HEK293 (cell line): ENCODE results near the gene THEMIS2.

Source experiments
- CTCF ChIP-seq: fragments of 450-650 bp; formaldehyde crosslinking; IDR thresholded peaks from 2 replicates; pipeline ENCODE4 v1.5.1; 2016; ENCODE audit warnings: missing biosample characterization, missing genetic modification characterization
- EGR2 ChIP-seq: fragments of 450-650 bp; formaldehyde crosslinking; IDR thresholded peaks from 2 replicates; pipeline ENCODE4 v1.5.1; 2016; ENCODE audit warnings: low read depth, missing biosample characterization, missing genetic modification characterization
- HOXD13 ChIP-seq: sonication (generic); formaldehyde crosslinking; IDR thresholded peaks from 2 replicates; pipeline ENCODE4 v1.8.0; 2022; ENCODE audit warnings: missing genetic modification reagents, borderline replicate concordance
- MZF1 ChIP-seq: fragments of 450-650 bp; formaldehyde crosslinking; IDR thresholded peaks from 2 replicates; pipeline ENCODE4 v1.5.1; 2017; ENCODE audit warnings: missing biosample characterization, missing genetic modification characterization, borderline replicate concordance
- OSR2 ChIP-seq: fragments of 450-650 bp; formaldehyde crosslinking; IDR thresholded peaks from 2 replicates; pipeline ENCODE4 v1.5.1; 2016; ENCODE audit warnings: missing biosample characterization, missing genetic modification characterization
- OVOL3 ChIP-seq: fragments of 450-650 bp; formaldehyde crosslinking; IDR thresholded peaks from 2 replicates; pipeline ENCODE4 v1.5.1; 2016; ENCODE audit warnings: missing biosample characterization, missing genetic modification characterization
- PRDM6 ChIP-seq: fragments of 450-650 bp; formaldehyde crosslinking; IDR thresholded peaks from 2 replicates; pipeline ENCODE4 v1.5.1; 2017; ENCODE audit warnings: missing biosample characterization, missing genetic modification characterization
- SCRT1 ChIP-seq: fragments of 450-650 bp; formaldehyde crosslinking; IDR thresholded peaks from 2 replicates; pipeline ENCODE4 v1.5.1; 2016; ENCODE audit warnings: missing biosample characterization, missing genetic modification characterization, borderline replicate concordance
- ZBTB11 ChIP-seq: fragments of 450-650 bp; formaldehyde crosslinking; conservative IDR thresholded peaks from 2 replicates; pipeline ENCODE4 v1.5.1; 2016; ENCODE audit warnings: low read depth, missing biosample characterization, missing genetic modification characterization
- ZBTB8A ChIP-seq: fragments of 450-650 bp; formaldehyde crosslinking; IDR thresholded peaks from 2 replicates; pipeline ENCODE4 v1.5.1; 2016; ENCODE audit warnings: missing biosample characterization, missing genetic modification characterization
- ZNF18 ChIP-seq: fragments of 450-650 bp; formaldehyde crosslinking; IDR thresholded peaks from 2 replicates; pipeline ENCODE4 v1.5.1; 2016; ENCODE audit warnings: missing biosample characterization, missing genetic modification characterization
- ZNF214 ChIP-seq: fragments of 450-650 bp; formaldehyde crosslinking; IDR thresholded peaks from 2 replicates; pipeline ENCODE4 v1.5.1; 2017; ENCODE audit warnings: missing biosample characterization, mild to moderate bottlenecking, missing genetic modification characterization, borderline replicate concordance
- ZNF266 ChIP-seq: fragments of 450-650 bp; formaldehyde crosslinking; IDR thresholded peaks from 2 replicates; pipeline ENCODE4 v1.5.1; 2016; ENCODE audit warnings: missing biosample characterization, missing genetic modification characterization, low read depth
- ZNF292 ChIP-seq: fragments of 450-650 bp; formaldehyde crosslinking; IDR thresholded peaks from 2 replicates; pipeline ENCODE4 v1.5.1; 2016; ENCODE audit warnings: low read depth, missing biosample characterization, missing genetic modification characterization, borderline replicate concordance
- ZNF311 ChIP-seq: fragments of 450-650 bp; formaldehyde crosslinking; IDR thresholded peaks from 2 replicates; pipeline ENCODE4 v1.5.1; 2017; ENCODE audit warnings: missing biosample characterization, missing genetic modification characterization, borderline replicate concordance
- ZNF324 ChIP-seq: fragments of 450-650 bp; formaldehyde crosslinking; IDR thresholded peaks from 2 replicates; pipeline ENCODE4 v1.5.1; 2016; ENCODE audit warnings: missing biosample characterization, missing genetic modification characterization
- ZNF394 ChIP-seq: fragments of 450-650 bp; formaldehyde crosslinking; IDR thresholded peaks from 2 replicates; pipeline ENCODE4 v1.5.1; 2016; ENCODE audit warnings: missing biosample characterization, missing genetic modification characterization, mild to moderate bottlenecking, moderate library complexity, borderline replicate concordance
- ZNF510 ChIP-seq: fragments of 450-650 bp; formaldehyde crosslinking; IDR thresholded peaks from 2 replicates; pipeline ENCODE4 v1.5.1; 2018; ENCODE audit warnings: mild to moderate bottlenecking, missing genetic modification characterization, missing biosample characterization; ENCODE audit not compliant: insufficient replicate concordance
- ZNF518A ChIP-seq: fragments of 450-650 bp; formaldehyde crosslinking; conservative IDR thresholded peaks from 2 replicates; pipeline ENCODE4 v1.5.1; 2016; ENCODE audit warnings: low read depth, missing biosample characterization, missing genetic modification characterization
- ZNF530 ChIP-seq: fragments of 450-650 bp; formaldehyde crosslinking; IDR thresholded peaks from 2 replicates; pipeline ENCODE4 v1.5.1; 2016; ENCODE audit warnings: low read depth, missing biosample characterization, missing genetic modification characterization
- ZNF623 ChIP-seq: fragments of 450-650 bp; formaldehyde crosslinking; IDR thresholded peaks from 2 replicates; pipeline ENCODE4 v1.5.1; 2016; ENCODE audit warnings: missing biosample characterization, missing genetic modification characterization
- ZNF704 ChIP-seq: fragments of 450-650 bp; formaldehyde crosslinking; IDR thresholded peaks from 2 replicates; pipeline ENCODE4 v1.5.1; 2016; ENCODE audit warnings: missing biosample characterization, missing genetic modification characterization
- ZNF843 ChIP-seq: fragments of 450-650 bp; formaldehyde crosslinking; IDR thresholded peaks from 2 replicates; pipeline ENCODE4 v1.5.1; 2016; ENCODE audit warnings: missing biosample characterization, missing genetic modification characterization

Gene THEMIS2

GRCh38 chr1:27915082-27915575, 42.8 kb downstream of the THEMIS2 start (continued):
- no peak for TF ChIP-seq ZNF704 (tag by site-specific recombination)
- no peak for TF ChIP-seq ZNF510
- TF ChIP-seq ZNF623 (tag by site-specific recombination) = peak; percentile 25; the same call in 1 of the 2 replicates
- TF ChIP-seq CTCF (tag by site-specific recombination) = 0 out of 2 replicates have a peak, but pooled peaks have one; percentile 14
- TF ChIP-seq OSR2 (tag by site-specific recombination) = no peak
- no peak for TF ChIP-seq HOXD13
- no peak for TF ChIP-seq SCRT1 (tag by site-specific recombination)
- TF ChIP-seq ZNF530 = no peak
- TF ChIP-seq ZNF311 (tag by site-specific recombination) = no peak
- TF ChIP-seq ZNF324 (tag by site-specific recombination) = no peak
- 0 out of 2 replicates have a peak, but pooled peaks have one; percentile 6 for TF ChIP-seq ZNF843 (tag by site-specific recombination)
- no peak for TF ChIP-seq ZNF214
- TF ChIP-seq OVOL3 (tag by site-specific recombination) = no peak
- TF ChIP-seq MZF1 (tag by site-specific recombination) = no peak
- TF ChIP-seq PRDM6 (tag by site-specific recombination) = no peak
- TF ChIP-seq EGR2 (tag by site-specific recombination) = no peak
- no peak for TF ChIP-seq ZNF292 (tag by site-specific recombination)
- TF ChIP-seq ZNF394 = 0 out of 2 replicates have a peak, but pooled peaks have one; percentile 11
- TF ChIP-seq ZNF518A (tag by site-specific recombination) = no peak
- TF ChIP-seq ZNF18 (tag by site-specific recombination) = no peak
- no peak for TF ChIP-seq ZBTB11 (tag by site-specific recombination)
- no peak for TF ChIP-seq ZBTB8A (tag by site-specific recombination)
- TF ChIP-seq ZNF266 (tag by site-specific recombination) = no peak
